ENCODE data around the gene MAN2B1.

DNA sequence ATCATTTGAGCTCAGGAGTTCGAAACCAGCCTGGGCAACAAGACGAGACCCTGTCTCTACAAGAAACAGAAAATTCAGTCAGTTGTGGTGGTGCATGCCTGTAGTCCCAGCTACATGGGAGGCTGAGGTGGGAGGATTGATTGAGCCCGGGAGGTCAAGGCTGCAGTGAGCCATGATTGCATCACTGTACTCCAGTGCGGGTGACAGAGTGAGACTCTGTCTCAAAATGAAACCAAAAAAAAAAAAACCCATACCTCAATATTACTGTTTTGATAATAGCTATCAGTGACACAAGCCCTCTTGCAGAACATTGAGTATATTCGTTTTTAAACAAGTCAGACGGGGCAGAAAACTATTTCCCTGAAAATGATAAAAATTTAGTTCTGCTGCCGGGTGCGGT, 39.6 kb downstream of the MAN2B1 start:
- TF ChIP-seq, protein P1, sequence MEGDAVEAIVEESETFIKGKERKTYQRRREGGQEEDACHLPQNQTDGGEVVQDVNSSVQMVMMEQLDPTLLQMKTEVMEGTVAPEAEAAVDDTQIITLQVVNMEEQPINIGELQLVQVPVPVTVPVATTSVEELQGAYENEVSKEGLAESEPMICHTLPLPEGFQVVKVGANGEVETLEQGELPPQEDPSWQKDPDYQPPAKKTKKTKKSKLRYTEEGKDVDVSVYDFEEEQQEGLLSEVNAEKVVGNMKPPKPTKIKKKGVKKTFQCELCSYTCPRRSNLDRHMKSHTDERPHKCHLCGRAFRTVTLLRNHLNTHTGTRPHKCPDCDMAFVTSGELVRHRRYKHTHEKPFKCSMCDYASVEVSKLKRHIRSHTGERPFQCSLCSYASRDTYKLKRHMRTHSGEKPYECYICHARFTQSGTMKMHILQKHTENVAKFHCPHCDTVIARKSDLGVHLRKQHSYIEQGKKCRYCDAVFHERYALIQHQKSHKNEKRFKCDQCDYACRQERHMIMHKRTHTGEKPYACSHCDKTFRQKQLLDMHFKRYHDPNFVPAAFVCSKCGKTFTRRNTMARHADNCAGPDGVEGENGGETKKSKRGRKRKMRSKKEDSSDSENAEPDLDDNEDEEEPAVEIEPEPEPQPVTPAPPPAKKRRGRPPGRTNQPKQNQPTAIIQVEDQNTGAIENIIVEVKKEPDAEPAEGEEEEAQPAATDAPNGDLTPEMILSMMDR (conservative IDR thresholded peaks at IDR 0.05 in 1 of 2, IDR thresholded peaks at IDR 0.05 in 1 of 2; ENCODE audit: extremely low read depth in 1 of 2, insufficient read depth in 1 of 2, low read depth in 1 of 2, low read length in 2 of 2), result no peak
- TF ChIP-seq EZH2 (IDR thresholded peaks at IDR 0.05; ENCODE audit: borderline replicate concordance, low read length), result no peak

Measured in mammary epithelial cell (primary cell).